Gastroesophageal sphincter (tissue), 4 donors: ENCODE data around the gene REEP2. TPM values are rescaled to one million over a fixed set of nuclear protein-coding genes. Genes with fewer than 3 reads are reported as not detected.

Experiments used
- ATAC-seq: fragments of 150-250 bp; one replicate; pipeline ENCODE4 v1.9.1; 2016; ENCODE audit warnings: mild to moderate bottlenecking, moderate library complexity
- H3K27ac ChIP-seq, 4 donors: fragments of 200-600 bp; sonication (generic) in 3 of 4; 1 replicate in 3 of 4; 2 replicates in 1 of 4; pipeline ENCODE4 v1.5.1; 2016 to 2019
- H3K27me3 ChIP-seq: fragments of 200-600 bp; sonication (generic); one replicate; pipeline ENCODE4 v1.5.1; 2019
- H3K36me3 ChIP-seq, 2 donors: fragments of 200-600 bp; sonication (generic); one replicate each; pipeline ENCODE4 v1.5.1; 2019; ENCODE audit warnings: control low read depth in 1 of 2
- H3K4me1 ChIP-seq, 3 donors: fragments of 200-600 bp; sonication (generic); 1 replicate in 2 of 3; 2 replicates in 1 of 3; pipeline ENCODE4 v1.5.1; 2016 to 2019; ENCODE audit warnings: control low read depth in 2 of 3
- H3K4me3 ChIP-seq, 2 donors: fragments of 200-600 bp; sonication (generic); one replicate each; pipeline ENCODE4 v1.5.1; 2019; ENCODE audit warnings: mild to moderate bottlenecking in 1 of 2, moderate library complexity in 1 of 2
- H3K9me3 ChIP-seq, 3 donors: fragments of 200-600 bp; sonication (generic); one replicate each; pipeline ENCODE4 v1.5.1; 2017 to 2019; ENCODE audit warnings: control low read depth in 2 of 3
- EP300 ChIP-seq: sonication (generic); formaldehyde crosslinking; IDR thresholded peaks from one replicate; pipeline ENCODE4 v1.6.1; 2017; ENCODE audit warnings: antibody characterized with exemption, mild to moderate bottlenecking
- POLR2A ChIP-seq, 2 donors: fragments of 450-650 bp; IDR thresholded peaks; one replicate each; pipeline ENCODE4 v1.6.1; 2017; ENCODE audit warnings: antibody characterized with exemption in 2 of 2, mild to moderate bottlenecking in 2 of 2, moderate library complexity in 1 of 2
- POLR2AphosphoS5 ChIP-seq: sonication (generic); formaldehyde crosslinking; IDR thresholded peaks from one replicate; pipeline ENCODE4 v1.6.1; 2017; ENCODE audit warnings: antibody characterized with exemption
- WGBS, 2 donors: methylation state at CpG; one replicate each; pipeline ENCODE4 v1.1.5; 2018; ENCODE audit warnings: low coverage in 1 of 2; 5-methylcytosine and 5-hydroxymethylcytosine counted together
- total RNA-seq, 4 donors: library from RNA; depleted of rRNA; stranded (reverse); fragments of >200 nt; gene quantifications; one replicate each; pipeline ENCODE4 v1.1.0, GENCODE V29; 2016
- TF ChIP-seq, protein P1 (sequence below), 4 experiments: fragments of 200-600 bp in 2 of 4; fragments of 450-650 bp in 2 of 4; sonication (generic) in 1 of 4; IDR thresholded peaks; one replicate each; pipeline ENCODE4 v1.5.1; 2017 to 2019; ENCODE audit warnings: antibody characterized with exemption in 4 of 4, mild to moderate bottlenecking in 2 of 4, moderate library complexity in 2 of 4

The REEP2 gene
- total RNA-seq, 4 donors from 2014 or later = 16.7 to 45.8 (median 26.3) TPM

DNA sequence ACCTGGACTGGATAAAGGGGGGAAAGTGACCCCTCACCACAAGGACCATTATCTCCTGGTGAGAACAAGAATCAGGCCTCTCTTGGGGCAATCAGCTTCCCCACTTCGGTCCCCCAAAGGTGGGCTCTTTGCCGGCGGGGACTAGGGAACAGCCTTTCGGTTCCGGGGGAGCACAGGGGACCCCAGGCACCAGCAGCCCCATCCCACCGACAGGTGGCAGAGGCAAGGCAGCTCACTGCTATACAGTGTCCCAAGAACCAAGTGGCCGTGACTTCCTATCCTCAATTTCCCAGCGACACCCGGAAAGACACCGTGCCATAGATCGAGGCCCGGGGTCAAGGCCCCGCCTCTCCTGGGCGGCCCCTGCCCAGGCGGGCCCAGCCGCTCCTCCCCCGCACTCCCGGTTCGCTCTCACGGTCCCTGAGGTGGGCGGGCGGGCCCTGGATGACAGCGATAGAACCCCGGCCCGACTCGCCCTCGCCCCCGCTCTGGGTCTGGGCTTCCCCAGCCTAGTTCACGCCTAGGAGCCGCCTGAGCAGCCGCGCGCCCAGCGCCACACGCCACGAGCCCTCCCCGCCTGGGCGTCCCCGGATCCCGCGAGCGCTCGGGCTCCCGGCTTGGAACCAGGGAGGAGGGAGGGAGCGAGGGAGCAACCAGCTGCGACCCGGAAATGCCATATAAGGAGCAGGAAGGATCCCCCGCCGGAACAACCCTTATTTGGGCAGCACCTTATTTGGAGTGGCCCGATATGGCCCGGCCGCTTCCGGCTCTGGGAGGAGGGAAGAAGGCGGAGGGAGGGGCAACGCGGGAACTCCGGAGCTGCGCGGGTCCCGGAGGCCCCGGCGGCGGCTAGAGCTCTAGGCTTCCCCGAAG, 25.8 kb downstream of the REEP2 start:
- peak; percentile 85 for ATAC-seq
- no CpG with 5 or more reads among the region's 64 CpGs for WGBS, 2 donors
- H3K27me3 ChIP-seq = no peaks in the 10 kb centered on the region
- H3K4me3 ChIP-seq = peak overlapping the region; percentile 54 to 85
- H3K27ac ChIP-seq = peak overlapping the region; percentile 90 to 99 (median 97)
- no peaks in the 10 kb centered on the region for H3K36me3 ChIP-seq
- peaks cover 0 to 54% (median 16%) of the 10 kb centered on the region in 3 donors for H3K4me1 ChIP-seq
- TF ChIP-seq, protein P1, sequence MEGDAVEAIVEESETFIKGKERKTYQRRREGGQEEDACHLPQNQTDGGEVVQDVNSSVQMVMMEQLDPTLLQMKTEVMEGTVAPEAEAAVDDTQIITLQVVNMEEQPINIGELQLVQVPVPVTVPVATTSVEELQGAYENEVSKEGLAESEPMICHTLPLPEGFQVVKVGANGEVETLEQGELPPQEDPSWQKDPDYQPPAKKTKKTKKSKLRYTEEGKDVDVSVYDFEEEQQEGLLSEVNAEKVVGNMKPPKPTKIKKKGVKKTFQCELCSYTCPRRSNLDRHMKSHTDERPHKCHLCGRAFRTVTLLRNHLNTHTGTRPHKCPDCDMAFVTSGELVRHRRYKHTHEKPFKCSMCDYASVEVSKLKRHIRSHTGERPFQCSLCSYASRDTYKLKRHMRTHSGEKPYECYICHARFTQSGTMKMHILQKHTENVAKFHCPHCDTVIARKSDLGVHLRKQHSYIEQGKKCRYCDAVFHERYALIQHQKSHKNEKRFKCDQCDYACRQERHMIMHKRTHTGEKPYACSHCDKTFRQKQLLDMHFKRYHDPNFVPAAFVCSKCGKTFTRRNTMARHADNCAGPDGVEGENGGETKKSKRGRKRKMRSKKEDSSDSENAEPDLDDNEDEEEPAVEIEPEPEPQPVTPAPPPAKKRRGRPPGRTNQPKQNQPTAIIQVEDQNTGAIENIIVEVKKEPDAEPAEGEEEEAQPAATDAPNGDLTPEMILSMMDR (IDR thresholded peaks at IDR 0.05) = peak in 3 of 4 experiments; percentile 1 to 9 (median 2)
- TF ChIP-seq POLR2AphosphoS5 (peak; percentile 78), POLR2A (IDR thresholded peaks at IDR 0.05) (peak; percentile 59 to 61), EP300 (no peak)
- H3K9me3 ChIP-seq = no peaks in the 10 kb centered on the region

DNA sequence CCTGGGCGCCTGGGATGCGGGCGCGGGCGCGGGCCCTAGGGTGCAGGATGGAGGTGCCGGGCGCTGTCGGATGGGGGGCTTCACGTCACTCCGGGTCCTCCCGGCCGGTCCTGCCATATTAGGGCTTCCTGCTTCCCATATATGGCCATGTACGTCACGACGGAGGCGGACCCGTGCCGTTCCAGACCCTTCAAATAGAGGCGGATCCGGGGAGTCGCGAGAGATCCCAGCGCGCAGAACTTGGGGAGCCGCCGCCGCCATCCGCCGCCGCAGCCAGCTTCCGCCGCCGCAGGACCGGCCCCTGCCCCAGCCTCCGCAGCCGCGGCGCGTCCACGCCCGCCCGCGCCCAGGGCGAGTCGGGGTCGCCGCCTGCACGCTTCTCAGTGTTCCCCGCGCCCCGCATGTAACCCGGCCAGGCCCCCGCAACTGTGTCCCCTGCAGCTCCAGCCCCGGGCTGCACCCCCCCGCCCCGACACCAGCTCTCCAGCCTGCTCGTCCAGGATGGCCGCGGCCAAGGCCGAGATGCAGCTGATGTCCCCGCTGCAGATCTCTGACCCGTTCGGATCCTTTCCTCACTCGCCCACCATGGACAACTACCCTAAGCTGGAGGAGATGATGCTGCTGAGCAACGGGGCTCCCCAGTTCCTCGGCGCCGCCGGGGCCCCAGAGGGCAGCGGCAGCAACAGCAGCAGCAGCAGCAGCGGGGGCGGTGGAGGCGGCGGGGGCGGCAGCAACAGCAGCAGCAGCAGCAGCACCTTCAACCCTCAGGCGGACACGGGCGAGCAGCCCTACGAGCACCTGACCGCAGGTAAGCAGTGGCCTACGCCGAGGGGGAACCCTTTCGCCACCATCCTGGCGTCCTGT, 26.6 kb downstream of the REEP2 start, which contains the start of gene EGR1:
Gene EGR1, plus strand, starts transcription at position 219 of the 864 bp plus-strand sequence. Its CDS starts 283 bp downstream, at position 502.
- ATAC-seq = peak; percentile 72
- no peaks in the 10 kb centered on the region for H3K27me3 ChIP-seq
- WGBS, 2 donors = 0% methylated on average over 3 of the region's 85 CpGs; no CpG with 5 or more reads in 1 of the 2 donors
- H3K4me1 ChIP-seq = peaks cover 0 to 52% (median 16%) of the 10 kb centered on the region in 3 donors
- no peaks in the 10 kb centered on the region for H3K9me3 ChIP-seq
- peak within 1 kb of the TSS; percentile 90 to 99 (median 97) for H3K27ac ChIP-seq
- H3K4me3 ChIP-seq = peak within 1 kb of the TSS; percentile 54 to 85
- no peaks in the 10 kb centered on the region for H3K36me3 ChIP-seq
- peak; percentile 91 for TF ChIP-seq POLR2AphosphoS5
- TF ChIP-seq, protein P1 (IDR thresholded peaks at IDR 0.05) = peak in 2 of 4 experiments; percentile 42 to 46
- no peak for TF ChIP-seq EP300
- peak; percentile 95 to 98 for TF ChIP-seq POLR2A (IDR thresholded peaks at IDR 0.05)

DNA sequence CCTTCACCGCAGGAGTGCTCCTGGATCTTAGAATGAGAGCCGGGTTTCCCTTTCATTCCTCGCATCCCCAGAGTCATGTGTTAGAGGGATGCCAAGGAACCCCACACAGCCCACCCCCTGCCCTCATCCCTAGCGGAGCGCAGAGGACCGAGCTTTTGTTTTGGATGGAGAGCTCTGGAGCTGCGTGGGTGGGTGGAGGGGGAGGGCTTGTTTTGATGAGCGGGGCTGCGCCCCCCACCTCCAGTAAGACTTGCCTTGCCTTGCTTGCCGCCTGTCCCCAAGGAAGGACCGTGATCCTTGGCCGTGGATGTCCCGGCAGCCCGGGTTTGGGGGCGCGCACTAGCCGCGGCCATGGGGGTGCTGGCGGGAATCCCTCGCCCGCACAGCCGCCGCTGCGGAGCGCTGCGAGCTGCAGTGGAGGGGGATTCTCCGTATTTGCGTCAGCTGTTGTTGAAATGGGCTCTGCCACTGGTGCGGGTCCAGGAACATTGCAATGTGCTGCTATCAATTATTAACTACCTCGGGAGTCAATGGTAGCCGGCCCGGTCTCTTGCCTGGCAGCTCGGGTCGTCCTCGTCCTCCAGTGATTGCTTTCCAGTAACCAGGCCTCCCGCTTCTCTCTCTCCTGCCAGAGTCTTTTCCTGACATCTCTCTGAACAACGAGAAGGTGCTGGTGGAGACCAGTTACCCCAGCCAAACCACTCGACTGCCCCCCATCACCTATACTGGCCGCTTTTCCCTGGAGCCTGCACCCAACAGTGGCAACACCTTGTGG, 27.5 kb downstream of the REEP2 start:
- Histone ChIP-seq H3K4me3 (peak overlapping the region; percentile 54 to 85), H3K36me3 (no peaks in the 10 kb centered on the region), H3K27me3 (no peaks in the 10 kb centered on the region), H3K4me1 (peaks cover 0 to 46% (median 16%) of the 10 kb centered on the region in 3 donors), H3K9me3 (no peaks in the 10 kb centered on the region), H3K27ac (peak overlapping the region in 3 of 4 donors; percentile 96 to 99 (median 98))
- no peak for ATAC-seq
- peak; percentile 40 for TF ChIP-seq POLR2AphosphoS5
- TF ChIP-seq EP300 = no peak
- WGBS, 2 donors = 12 to 20% methylated on average over 11 to 13 of the region's 39 CpGs

DNA sequence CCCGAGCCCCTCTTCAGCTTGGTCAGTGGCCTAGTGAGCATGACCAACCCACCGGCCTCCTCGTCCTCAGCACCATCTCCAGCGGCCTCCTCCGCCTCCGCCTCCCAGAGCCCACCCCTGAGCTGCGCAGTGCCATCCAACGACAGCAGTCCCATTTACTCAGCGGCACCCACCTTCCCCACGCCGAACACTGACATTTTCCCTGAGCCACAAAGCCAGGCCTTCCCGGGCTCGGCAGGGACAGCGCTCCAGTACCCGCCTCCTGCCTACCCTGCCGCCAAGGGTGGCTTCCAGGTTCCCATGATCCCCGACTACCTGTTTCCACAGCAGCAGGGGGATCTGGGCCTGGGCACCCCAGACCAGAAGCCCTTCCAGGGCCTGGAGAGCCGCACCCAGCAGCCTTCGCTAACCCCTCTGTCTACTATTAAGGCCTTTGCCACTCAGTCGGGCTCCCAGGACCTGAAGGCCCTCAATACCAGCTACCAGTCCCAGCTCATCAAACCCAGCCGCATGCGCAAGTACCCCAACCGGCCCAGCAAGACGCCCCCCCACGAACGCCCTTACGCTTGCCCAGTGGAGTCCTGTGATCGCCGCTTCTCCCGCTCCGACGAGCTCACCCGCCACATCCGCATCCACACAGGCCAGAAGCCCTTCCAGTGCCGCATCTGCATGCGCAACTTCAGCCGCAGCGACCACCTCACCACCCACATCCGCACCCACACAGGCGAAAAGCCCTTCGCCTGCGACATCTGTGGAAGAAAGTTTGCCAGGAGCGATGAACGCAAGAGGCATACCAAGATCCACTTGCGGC, 28.2 kb downstream of the REEP2 start:
- Histone ChIP-seq H3K9me3 (no peaks in the 10 kb centered on the region), H3K36me3 (no peaks in the 10 kb centered on the region), H3K27me3 (no peaks in the 10 kb centered on the region), H3K4me3 (peak overlapping the region in 1 of 2 donors; percentile 85), H3K4me1 (peaks cover 0 to 42% (median 16%) of the 10 kb centered on the region in 3 donors), H3K27ac (peak overlapping the region in 3 of 4 donors; percentile 16 to 99 (median 98))
- ATAC-seq = no peak
- 94 to 95% methylated on average over 18 of the region's 45 CpGs for WGBS, 2 donors
- TF ChIP-seq, protein P1 (IDR thresholded peaks at IDR 0.05) = no peak
- TF ChIP-seq POLR2AphosphoS5 (peak; percentile 80), POLR2A (IDR thresholded peaks at IDR 0.05) (peak in 1 of 2 donors; percentile 22)
